SH-SY5Y (cell line): ENCODE measurements around the gene AFF4.
A peak's percentile ranks its signal among the peaks of the same experiment; 100 is the strongest.

Experiments used
- GATA2 ChIP-seq: IDR thresholded peaks from 2 replicates; pipeline ENCODE4 v1.6.1; 2011; ENCODE audit warnings: mild to moderate bottlenecking, low read depth, low read length
- GATA3 ChIP-seq: IDR thresholded peaks from 2 replicates; pipeline ENCODE4 v1.6.1; 2011; ENCODE audit warnings: low read depth, mild to moderate bottlenecking, low read length, moderate library complexity

AFF4 gene

DNA sequence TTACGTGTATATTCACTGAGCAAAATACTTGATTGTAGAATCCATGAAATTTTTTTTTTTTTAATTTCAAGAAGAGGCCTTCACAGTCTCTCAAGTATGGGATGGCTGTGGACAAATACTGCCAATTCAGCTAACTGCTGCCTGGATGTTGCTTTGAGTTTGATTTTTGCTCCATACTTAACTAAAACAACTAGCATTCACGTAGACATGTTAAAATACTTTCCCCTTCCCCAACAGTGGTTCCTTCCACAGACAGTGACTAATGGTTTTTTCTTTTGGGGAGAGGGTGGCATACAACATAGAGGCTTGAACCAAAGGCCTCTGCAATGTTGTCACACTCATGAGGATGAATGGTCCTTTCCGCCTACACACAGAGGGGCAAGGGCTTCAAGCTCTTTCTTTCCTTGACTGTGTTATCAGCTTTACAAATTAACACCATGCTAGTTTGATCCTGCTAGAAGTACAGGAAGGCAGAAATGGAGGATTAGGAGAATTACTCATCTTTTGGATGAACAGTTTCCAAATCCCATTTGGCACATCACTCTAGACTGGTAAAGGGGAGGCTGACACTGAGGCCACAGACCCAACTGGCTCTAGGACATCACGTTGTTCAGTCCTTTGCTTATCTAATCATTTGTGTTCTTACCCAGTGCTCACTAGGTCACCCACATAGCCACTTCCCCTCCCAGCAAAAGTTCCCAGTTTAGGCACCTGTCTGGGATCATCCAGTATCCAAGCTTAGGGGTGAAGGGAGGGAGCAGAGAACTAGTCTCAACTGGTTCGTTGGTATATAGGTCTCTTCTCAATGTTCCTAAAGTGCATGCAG lies 91.8 kb downstream of the AFF4 start:
- TF ChIP-seq GATA2, result no peak

DNA sequence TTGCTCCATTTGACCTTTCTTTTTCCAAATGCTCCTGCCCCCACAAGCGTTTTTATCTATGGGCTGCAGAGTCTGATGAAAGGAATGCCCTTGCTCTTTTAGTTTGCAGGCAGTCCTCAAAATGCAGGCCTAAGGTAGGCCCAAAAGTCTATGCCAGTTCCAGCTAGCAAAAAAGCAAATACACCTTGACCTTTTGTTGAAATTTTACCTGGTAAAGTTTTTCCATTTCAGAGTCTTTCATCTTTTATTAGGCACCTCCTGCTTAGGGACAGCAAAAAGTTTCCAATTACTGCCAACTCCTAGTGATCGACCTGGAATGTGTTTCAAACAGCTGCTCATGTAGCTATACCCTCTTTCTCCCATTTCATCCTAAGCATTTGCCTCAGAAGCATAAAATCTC lies 92.6 kb downstream of the AFF4 start:
- no peak for TF ChIP-seq GATA3
- TF ChIP-seq GATA2, result no peak

DNA sequence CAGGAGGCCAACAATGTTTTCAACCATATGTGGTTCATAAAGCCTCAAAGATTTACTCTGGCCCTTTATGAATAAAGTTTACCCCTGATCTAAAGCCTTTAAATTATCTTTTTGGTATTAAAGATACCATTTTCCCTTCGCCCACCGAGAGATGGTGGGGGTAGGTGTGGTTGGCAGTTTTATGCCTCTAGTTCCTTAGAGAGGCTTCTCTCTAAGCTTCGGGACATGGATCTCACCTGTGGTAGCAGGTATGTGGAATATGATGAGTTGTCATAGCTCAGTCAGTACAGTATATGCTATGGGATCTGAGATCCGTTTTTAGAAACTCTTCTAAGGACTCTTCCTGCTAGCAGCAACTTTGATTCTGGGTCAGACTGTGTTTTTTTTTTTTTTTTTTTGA lies 94.7 kb downstream of the AFF4 start:
- TF ChIP-seq GATA3, result no peak
- TF ChIP-seq GATA2, result no peak

DNA sequence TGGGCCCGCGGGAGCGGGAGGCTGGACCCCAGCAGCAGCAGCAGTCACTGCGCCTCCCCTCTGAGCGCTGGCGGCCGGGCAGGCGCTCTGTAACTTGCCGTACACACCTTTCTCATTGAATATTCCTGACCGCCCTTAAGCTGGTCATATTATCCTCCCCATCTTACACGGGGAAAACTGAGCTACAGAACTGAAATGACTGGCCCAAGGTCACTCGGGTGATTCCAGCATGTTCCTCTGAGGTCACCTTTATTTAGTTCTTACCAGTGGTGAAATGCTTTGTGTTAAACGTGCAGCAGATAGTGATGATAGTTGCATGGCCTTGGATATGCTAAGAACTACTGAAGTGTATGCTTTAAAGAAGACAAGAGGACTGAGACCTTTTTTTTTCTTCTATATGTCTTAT lies 96.4 kb downstream of the AFF4 start:
- no peak for TF ChIP-seq GATA3
- TF ChIP-seq GATA2, result no peak

DNA sequence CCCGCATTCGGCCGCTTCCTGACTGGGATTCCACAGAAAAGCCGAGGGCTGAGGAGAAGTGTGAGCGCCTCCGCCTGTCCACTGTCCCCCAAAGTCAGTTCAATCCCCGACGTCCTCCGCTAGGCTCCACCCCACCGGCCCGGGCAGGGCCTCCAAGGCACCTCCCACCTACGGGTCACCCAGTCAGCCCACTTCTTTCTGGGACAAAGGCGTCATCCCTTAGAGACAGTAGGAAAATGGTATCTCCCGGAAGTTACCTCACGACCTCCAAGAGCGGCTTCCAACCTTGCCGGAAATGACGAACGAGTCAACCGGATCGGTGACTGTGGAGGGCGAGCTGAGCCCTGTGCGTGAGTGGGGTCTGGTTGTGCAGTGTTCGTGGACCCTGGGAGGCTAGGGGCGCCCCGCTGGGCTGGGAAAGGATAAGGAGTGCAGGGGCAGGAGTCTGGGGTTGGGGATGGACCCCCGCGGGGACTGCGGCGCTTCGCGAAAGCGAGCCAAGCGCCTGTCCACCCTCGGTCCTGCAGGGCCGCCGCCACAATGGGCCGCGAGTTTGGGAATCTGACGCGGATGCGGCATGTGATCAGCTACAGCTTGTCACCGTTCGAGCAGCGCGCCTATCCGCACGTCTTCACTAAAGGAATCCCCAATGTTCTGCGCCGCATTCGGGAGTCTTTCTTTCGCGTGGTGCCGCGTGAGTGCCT lies 96.9 kb downstream of the AFF4 start, which contains the start of the genes GDF9 and UQCRQ:
TSS of gene GDF9 (minus strand) at position 128 of the 704 bp plus-strand sequence. CDS start 1,936 bp downstream, outside the sequence.
TSS of gene UQCRQ (plus strand) at position 301 of the 704 bp plus-strand sequence. CDS start at position 541, 240 bp downstream.
- TF ChIP-seq GATA3 (no peak), GATA2 (no peak)

DNA sequence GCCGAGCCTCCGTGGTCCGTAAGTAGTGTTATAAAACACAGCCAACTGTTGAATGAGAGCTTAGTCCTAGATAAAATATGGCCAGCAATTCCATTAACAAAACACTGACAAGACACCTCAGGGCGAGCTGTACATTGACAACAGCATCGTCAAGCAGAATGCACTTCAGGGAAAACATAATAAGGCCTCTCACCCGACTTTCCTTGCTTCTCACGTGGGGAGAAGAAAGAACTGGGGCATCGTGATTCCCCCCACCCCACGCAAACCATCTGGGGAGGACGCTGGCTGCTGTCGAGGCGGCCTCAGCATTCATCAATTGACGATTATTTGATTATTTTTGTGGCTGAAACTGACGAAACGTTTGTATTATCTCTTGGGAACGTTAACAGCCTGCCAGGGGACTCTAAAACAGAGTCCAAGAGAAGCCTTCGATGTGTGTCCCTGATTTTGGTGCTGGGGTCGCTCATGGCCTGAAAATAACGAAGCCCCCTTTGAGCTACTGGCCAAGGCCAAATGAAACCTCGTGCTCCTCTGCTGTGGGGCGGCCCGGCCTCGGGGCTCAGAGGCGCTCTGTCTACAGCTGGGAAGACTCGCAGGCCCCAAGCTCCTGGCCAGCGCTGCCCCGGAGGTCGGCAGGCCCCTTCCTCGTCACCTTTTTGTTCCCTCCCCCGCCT lies 97.6 kb downstream of the AFF4 start:
- no peak for TF ChIP-seq GATA2
- TF ChIP-seq GATA3, result no peak

DNA sequence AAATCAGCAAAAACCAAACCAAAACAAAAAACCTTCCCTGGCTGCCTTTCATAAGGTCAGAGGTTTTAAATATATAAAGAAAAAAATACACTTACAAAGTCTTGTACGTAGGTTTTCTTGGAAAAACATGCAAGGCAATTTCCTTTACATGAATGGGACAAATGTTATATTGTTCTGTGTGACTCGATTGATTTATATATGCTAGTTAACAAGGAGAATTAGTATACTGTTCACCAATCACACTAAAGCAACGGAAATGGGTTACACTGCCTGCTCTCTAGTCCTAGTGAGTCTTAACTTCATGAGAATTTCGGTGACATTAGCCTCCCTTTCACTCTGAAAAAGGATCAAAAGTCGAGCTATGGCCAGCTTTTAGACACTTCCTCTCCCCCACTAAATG lies 102.7 kb downstream of the AFF4 start:
- TF ChIP-seq GATA3 (no peak), GATA2 (no peak)

DNA sequence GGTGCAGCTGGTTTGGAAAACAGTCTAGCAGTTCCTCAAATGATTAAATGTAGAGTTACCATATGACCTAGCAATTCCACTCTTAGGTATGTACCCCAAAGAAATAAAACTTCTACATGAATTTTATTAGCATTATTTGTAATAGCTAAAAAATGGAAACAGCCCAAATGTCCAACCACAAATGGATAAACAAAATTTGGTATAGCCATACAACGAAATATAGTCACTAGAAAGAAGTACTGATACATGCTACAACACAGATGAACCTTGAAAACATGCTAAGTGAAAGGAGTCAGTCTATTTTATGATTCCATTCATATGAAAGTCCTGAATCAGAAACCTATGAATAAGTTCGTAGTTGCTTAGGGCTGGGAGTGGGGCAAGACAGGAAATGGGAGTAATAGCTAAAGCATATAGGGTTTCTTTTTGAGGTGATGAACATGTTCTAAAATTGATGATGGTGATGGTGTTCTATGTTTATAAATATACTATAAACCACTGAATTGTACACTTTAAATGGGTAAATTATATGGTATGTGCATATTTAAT lies 103.5 kb downstream of the AFF4 start:
- no peak for TF ChIP-seq GATA3
- no peak for TF ChIP-seq GATA2

DNA sequence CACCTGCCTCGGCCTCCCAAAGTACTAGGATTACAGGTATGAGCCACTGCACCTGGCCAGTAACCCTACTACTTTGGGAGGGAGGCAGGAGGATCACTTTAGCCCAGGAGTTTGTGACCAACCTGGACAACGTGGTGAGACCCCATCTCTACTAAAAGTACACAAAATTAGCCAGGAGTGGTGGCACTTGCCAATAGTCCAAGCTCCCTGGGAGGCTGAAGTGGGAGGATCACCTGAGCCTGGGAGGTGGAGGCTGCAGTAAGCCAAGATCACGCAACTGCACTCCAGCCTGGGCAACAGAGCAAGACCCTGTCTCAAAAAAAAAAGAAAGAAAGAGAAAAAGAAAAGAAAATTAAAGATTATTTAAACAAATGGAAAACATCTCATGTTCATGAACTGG lies 107.4 kb downstream of the AFF4 start:
- no peak for TF ChIP-seq GATA3
- TF ChIP-seq GATA2, result no peak

DNA sequence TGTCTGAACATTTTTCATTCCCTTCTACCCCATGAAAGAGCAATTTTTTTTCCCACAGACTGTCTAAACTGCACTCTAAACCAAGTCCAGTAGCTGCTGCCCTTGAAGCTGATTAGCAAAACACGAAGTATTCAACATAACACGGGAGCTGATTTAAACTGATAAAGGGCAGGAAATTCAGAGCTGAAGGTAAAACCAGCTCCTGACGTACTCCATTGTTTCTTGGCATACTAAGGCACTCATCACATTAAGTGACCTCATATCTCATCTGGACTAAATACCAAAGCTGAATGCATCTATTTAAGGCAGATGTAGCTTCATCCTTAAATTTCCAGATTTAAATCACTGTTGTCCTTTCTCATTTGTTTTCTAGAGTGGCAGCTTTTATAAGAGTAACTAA lies 109.1 kb downstream of the AFF4 start:
- TF ChIP-seq GATA2 (peak; percentile 9; the same call in 1 of the 2 replicates), GATA3 (no peak)

DNA sequence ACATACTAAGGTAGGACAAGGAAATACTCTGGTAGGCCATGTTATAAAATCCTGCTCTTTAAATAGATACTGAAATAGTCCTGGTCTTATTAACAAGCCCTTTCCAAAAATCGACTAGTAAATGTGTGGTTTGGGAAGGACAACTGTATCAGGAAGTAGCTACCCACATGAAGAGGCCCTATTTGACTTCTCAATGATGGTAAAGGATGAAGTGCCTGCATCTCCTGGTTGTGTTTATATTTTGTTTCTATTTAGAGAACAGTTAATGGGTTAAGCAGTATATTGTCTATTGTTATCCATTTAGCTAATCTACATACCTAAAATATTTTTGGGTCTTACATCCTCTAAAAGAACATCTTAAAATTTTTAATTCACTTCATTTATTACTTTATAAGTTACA lies 109.6 kb downstream of the AFF4 start:
- TF ChIP-seq GATA3 (no peak), GATA2 (no peak)

DNA sequence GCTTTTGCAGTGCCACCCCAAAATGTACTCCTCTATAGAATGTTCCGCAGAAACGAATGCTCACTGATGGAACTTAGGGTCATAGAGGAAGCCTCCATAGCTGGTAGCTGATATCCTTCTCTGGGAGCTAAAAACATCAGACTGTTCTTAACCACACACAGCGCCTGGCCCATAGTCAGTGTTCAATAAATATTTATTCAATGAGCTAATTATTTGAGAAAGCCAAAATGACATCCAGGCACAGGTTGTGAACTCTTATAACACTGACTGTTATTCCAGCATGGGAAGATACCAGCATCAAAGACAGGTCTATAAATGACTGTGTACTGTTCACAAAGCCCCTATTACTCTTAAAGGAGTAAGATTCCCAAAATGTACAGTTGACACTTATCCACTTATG lies 110.1 kb downstream of the AFF4 start:
- TF ChIP-seq GATA2, result no peak
- TF ChIP-seq GATA3, result no peak

DNA sequence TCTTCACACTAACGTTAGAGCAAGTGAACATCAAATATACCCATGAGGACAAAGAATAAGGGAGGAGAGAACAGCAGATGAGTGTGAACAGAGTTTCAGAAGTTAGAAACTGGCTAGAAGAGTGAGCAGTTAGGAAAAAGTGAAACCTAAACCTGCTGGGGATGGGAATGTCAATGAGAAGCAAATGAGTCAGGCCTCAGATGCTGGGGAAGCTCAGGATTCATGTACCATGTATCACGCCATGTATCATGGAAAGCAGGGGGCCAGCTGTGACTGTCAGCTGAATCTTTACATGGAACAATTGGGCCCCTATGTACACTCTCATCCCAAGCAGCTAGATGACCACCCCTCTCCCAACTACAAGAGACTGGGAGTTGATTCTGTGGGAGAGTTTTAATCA lies 113.4 kb downstream of the AFF4 start:
- TF ChIP-seq GATA3 (no peak), GATA2 (no peak)

DNA sequence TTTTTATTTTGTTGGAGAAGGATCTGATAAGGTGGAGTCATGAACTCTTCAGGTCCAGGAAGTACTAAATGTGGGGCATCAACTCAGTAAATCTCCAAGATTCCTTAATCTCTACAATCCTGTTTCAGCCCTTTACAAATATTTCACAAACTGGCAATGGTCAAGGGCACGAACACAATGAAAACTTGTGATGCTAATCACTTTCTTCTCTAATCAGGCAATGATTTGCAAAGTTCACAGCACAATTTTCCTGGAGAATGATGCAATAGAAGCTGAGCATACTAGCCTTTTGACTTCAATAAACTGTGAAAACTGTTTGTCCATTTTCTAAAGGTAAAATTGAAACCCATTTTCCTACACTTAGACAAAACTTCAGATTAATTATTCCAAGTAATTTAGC lies 114.1 kb downstream of the AFF4 start:
- TF ChIP-seq GATA3 (no peak), GATA2 (no peak)
